Amygdala (tissue), 56 donors: Measurements from ENCODE around the gene IFI16.

ENCODE experiments used
- DNase-seq, 56 donors: peaks; one replicate each; lab custom pipeline; 2025; lab: John Stamatoyannopoulos, UW

Gene IFI16

GRCh38 chr1:159009704-159010361 lies at the start of gene IFI16:
IFI16 (plus strand) TSS chr1:159009907; CDS start chr1:159014681, 4,774 bp downstream.
- DNase-seq: peak in 6 of 56 donors; percentile 12 to 50 (median 32)

- no peak for DNase-seq
Measured at GRCh38 chr1:158961178-158961577, 48.5 kb upstream of the IFI16 start.

- no peak for DNase-seq
Measured at GRCh38 chr1:158962983-158963382, 46.7 kb upstream of the IFI16 start.

- no peak for DNase-seq
Measured at GRCh38 chr1:158969166-158969565, 40.5 kb upstream of the IFI16 start.

- no peak for DNase-seq
Measured at GRCh38 chr1:158969855-158970254, 39.9 kb upstream of the IFI16 start.

GRCh38 chr1:158972841-158973240 lies 36.9 kb upstream of the IFI16 start:
- DNase-seq: no peak

- no peak for DNase-seq
Measured at GRCh38 chr1:158976219-158976618, 33.5 kb upstream of the IFI16 start.

GRCh38 chr1:158978730-158979129 lies 31.0 kb upstream of the IFI16 start:
- DNase-seq: no peak

- no peak for DNase-seq
Measured at GRCh38 chr1:158979229-158979628, 30.5 kb upstream of the IFI16 start.

GRCh38 chr1:158983235-158983634 lies 26.5 kb upstream of the IFI16 start:
- no peak for DNase-seq

GRCh38 chr1:158984386-158984785 lies 25.3 kb upstream of the IFI16 start:
- no peak for DNase-seq

GRCh38 chr1:158989424-158989823 lies 20.3 kb upstream of the IFI16 start:
- no peak for DNase-seq

GRCh38 chr1:158992787-158993312 lies 16.9 kb upstream of the IFI16 start:
- no peak for DNase-seq

- no peak for DNase-seq
Measured at GRCh38 chr1:158996998-158997397, 12.7 kb upstream of the IFI16 start.

GRCh38 chr1:158998037-158998780 lies 11.5 kb upstream of the IFI16 start:
- no peak for DNase-seq

- DNase-seq: peak in 29 of 56 donors; percentile 8 to 81 (median 40)
Measured at GRCh38 chr1:158998781-158999161, 10.9 kb upstream of the IFI16 start.

- peak in 52 of 56 donors; percentile 19 to 90 (median 72) for DNase-seq
Measured at GRCh38 chr1:158999316-159000069, 10.2 kb upstream of the IFI16 start.

- no peak for DNase-seq
Measured at GRCh38 chr1:159000070-159000409, 9.7 kb upstream of the IFI16 start.

- DNase-seq: peak in 37 of 56 donors; percentile 2 to 86 (median 50)
Measured at GRCh38 chr1:159000625-159001024, 9.1 kb upstream of the IFI16 start.

GRCh38 chr1:159005161-159005560 lies 4.5 kb upstream of the IFI16 start:
- DNase-seq: no peak

GRCh38 chr1:159005676-159006075 lies 4.0 kb upstream of the IFI16 start:
- DNase-seq: peak in 11 of 56 donors; percentile 1 to 30 (median 12)
